Progenitor cell of endocrine pancreas (in vitro differentiated cells): ENCODE results near the gene ASB6. TPM values are rescaled to one million over a fixed set of nuclear protein-coding genes. Genes with fewer than 3 reads are reported as not detected.

Experiments used
- DNase-seq: peaks from one replicate; pipeline ENCODE4 v3.0.0; 2021; ENCODE audit warnings: low spot score; ENCODE audit not compliant: unreplicated experiment
- H3K27ac Mint-ChIP-seq: 2 replicates; pipeline ENCODE4 v1.8.0; 2021; ENCODE audit warnings: mild to moderate bottlenecking, moderate library complexity, mixed read lengths
- H3K27me3 Mint-ChIP-seq: 2 replicates; pipeline ENCODE4 v1.8.0; 2021; ENCODE audit warnings: mixed read lengths
- H3K36me3 Mint-ChIP-seq: 2 replicates; pipeline ENCODE4 v1.8.0; 2022; ENCODE audit warnings: mixed read lengths; ENCODE audit not compliant: insufficient read depth
- H3K4me1 Mint-ChIP-seq: 2 replicates; pipeline ENCODE4 v1.8.0; 2021; ENCODE audit warnings: low read depth, mixed read lengths
- H3K4me3 Mint-ChIP-seq: 2 replicates; pipeline ENCODE4 v1.8.0; 2021; ENCODE audit warnings: low read depth, mild to moderate bottlenecking, moderate library complexity, mixed read lengths
- H3K9me3 Mint-ChIP-seq: 2 replicates; pipeline ENCODE4 v1.8.0; 2021; ENCODE audit warnings: low read depth, mixed read lengths
- CTCF ChIP-seq: fragments of 200-600 bp; sonication (generic); IDR thresholded peaks from one replicate; pipeline ENCODE4 v1.5.0; 2021; ENCODE audit warnings: antibody characterized with exemption, mild to moderate bottlenecking; ENCODE audit not compliant: unreplicated experiment
- total RNA-seq: library from RNA; stranded (reverse); gene quantifications from 2 replicates; pipeline ENCODE4 v1.2.1, GENCODE V29; 2021

Gene ASB6
- total RNA-seq, 1 donor from 2014 or later, result 19.7 TPM

GRCh38 chr9:129630967-129631673 lies 10.8 kb downstream of the ASB6 start:
- Mint-ChIP-seq H3K36me3 (peaks cover 4% of the 10 kb centered on the region), H3K4me3 (no peak overlapping the region), H3K27ac (peak overlapping the region; percentile 75), H3K9me3 (no peaks in the 10 kb centered on the region), H3K4me1 (peaks cover 15% of the 10 kb centered on the region), H3K27me3 (no peaks in the 10 kb centered on the region)
- DNase-seq, result no peak
- no peak for TF ChIP-seq CTCF

DNA sequence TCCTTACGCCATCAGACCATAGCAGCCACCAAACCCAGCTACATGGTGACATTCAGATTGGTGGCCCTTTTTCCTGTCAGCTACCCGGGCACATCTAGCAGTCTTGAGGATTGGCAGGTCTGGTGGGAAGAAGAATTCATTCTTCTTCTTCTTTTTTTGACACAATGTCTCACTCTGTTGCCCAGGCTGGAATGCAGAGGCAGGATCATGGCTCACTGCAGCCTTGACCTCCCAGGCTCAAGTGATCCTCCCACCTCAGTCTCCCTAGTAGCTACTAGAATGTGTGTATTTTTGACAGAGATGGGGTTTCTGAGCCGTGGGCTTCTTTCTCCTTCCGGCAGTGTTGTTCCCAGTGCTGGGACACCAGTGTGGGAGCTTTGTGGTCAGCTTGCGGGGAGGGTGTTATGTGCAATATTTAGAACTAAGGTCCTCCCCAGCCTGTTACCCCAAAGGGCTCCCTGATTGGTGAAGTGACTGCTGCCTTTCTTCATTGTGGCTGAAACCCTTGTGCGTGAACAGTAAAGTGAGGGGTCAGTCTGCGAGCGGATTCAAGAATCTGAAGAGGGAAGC lies 12.6 kb downstream of the ASB6 start:
- H3K4me1 Mint-ChIP-seq, result peaks cover 15% of the 10 kb centered on the region
- DNase-seq, result no peak
- peaks cover 2% of the 10 kb centered on the region for H3K36me3 Mint-ChIP-seq
- H3K4me3 Mint-ChIP-seq, result no peak overlapping the region
- no peaks in the 10 kb centered on the region for H3K9me3 Mint-ChIP-seq
- no peak overlapping the region for H3K27ac Mint-ChIP-seq
- TF ChIP-seq CTCF, result no peak
- no peaks in the 10 kb centered on the region for H3K27me3 Mint-ChIP-seq

DNA sequence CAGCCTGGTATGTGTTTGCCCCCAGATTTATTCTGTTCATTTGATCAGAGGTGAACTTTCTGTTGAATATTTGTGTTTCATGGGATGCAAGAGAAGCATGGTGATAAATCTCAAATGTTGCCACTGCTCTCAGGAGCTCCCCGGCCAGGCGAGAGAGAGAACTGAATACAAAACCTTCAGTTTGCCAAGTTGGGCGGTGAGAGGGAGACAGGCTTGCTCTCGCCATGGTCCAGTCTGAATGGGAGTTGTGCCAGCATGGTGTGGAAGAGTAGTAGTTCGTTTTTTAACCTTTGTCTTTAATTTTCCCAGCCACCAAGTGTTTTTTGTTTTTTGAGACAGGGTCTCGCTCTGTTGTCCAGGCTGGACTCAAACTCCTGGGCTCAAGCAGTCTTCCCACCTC lies 13.2 kb downstream of the ASB6 start:
- no peaks in the 10 kb centered on the region for H3K9me3 Mint-ChIP-seq
- no peak overlapping the region for H3K27ac Mint-ChIP-seq
- peaks cover 17% of the 10 kb centered on the region for H3K4me1 Mint-ChIP-seq
- no peak for DNase-seq
- H3K27me3 Mint-ChIP-seq, result no peaks in the 10 kb centered on the region
- H3K36me3 Mint-ChIP-seq, result peaks cover 2% of the 10 kb centered on the region
- H3K4me3 Mint-ChIP-seq, result no peak overlapping the region
- no peak for TF ChIP-seq CTCF

DNA sequence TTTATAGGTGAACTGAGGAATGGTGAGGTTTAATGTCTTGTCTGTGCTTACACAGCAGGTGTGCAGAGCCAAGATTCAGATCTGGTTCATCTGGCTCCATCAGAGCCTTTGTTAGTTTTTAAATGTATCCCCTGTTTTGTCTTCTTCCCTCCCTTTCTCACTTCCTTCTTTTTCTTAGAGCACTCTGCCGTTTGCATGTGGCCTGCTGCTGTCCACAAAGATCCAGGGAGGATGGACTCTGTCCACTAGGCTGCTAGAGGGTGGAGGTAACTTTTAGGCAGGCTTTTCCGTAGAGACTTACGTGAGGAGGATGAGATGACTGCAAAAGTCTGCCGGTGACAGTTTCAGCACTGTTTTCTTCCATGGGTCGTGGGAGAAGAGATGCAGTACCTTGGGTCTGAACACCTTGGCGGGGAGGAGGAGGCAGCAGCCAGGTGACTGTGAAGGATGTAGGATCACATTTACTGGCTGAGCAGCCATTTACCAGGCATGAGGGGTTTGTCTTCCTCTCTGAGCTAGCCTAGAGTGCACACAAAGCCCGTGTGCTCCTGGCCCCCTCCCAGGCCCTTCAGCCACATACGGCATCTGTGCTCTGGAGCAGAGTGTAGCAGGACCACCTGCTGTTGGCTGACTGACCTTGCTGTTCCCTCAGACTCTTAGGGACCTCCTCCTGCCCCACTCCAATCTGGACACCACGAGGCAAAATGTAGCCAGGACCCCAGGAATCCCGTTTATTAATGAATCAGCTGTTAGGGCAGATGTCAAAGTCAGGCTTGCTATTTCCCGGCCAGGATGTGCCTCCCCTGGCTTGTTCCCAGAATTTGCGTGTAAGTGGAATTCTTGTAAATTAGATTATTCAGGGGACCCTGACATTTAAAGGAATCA lies 14.2 kb downstream of the ASB6 start:
- Mint-ChIP-seq H3K27ac (peak overlapping the region; percentile 23), H3K36me3 (peaks cover 2% of the 10 kb centered on the region), H3K4me1 (peaks cover 17% of the 10 kb centered on the region), H3K9me3 (no peaks in the 10 kb centered on the region), H3K27me3 (no peaks in the 10 kb centered on the region), H3K4me3 (peak overlapping the region; percentile 86)
- no peak for DNase-seq
- no peak for TF ChIP-seq CTCF

DNA sequence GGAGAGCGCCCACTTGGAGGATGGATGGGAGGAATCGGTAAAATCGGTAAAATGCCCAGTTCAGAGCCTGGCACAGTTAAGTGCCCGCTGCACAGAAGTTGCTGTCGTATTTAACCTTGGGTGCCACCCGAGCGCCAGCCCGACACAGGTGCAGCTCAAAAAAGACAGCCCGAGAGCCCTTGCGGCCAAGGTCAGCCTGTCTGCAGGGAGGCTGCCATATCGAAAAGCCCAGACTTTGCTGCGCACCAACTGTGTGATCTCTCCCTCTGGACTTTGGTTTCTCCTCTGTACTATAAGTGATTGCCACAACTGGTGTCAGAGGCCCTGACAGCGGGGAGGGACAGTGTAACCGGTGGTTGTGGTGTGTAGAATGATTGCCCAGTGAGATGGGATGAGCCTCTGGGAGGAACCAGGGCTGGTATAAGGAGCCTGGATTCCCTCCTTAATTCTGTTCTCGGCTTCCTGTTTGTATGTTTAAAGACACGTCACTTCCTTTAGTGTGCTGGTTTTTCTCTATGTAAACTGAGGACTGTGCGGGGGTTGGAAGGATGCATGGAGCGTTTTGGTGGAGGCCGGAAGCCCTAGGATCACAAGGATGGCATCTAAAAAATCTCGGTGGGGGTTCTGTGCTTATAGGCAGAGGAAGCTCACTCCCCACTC lies 15.2 kb downstream of the ASB6 start:
- peak overlapping the region; percentile 65 for H3K27ac Mint-ChIP-seq
- H3K4me3 Mint-ChIP-seq, result peak overlapping the region; percentile 86
- DNase-seq, result no peak
- no peaks in the 10 kb centered on the region for H3K9me3 Mint-ChIP-seq
- H3K27me3 Mint-ChIP-seq, result no peaks in the 10 kb centered on the region
- H3K36me3 Mint-ChIP-seq, result no peaks in the 10 kb centered on the region
- H3K4me1 Mint-ChIP-seq, result peaks cover 17% of the 10 kb centered on the region
- no peak for TF ChIP-seq CTCF
